H1 (cell line): ENCODE results near the gene RBM10. TPM values are rescaled to one million over a fixed set of nuclear protein-coding genes. Genes with fewer than 3 reads are reported as not detected.

Experiments
- CTCF ChIA-PET: fragments of 300-600 bp; sonication (Branson Sonifier 250); formaldehyde crosslinking; loops from one replicate; lab custom pipeline; 2021; ENCODE audit not compliant: partially characterized antibody; lab: Charles Lee
- POLR2A ChIA-PET: fragments of 300-600 bp; sonication (Branson Sonifier 250); formaldehyde crosslinking; loops from one replicate; lab custom pipeline; 2021; ENCODE audit warnings: inconsistent platforms; ENCODE audit not compliant: partially characterized antibody; lab: Charles Lee
- DNase-seq, 2 experiments: peaks; one replicate each; pipeline versions ENCODE4 v3.0.0 to v3.0.0-alpha.2; 2010 to 2022; ENCODE audit warnings: low spot score in 2 of 2, low read depth in 1 of 2, mixed read lengths in 1 of 2
- FAIRE-seq: peaks from 2 replicates; lab custom pipeline; 2011; peaks lifted over from hg19 to GRCh38; lab: Jason Lieb, UNC
- H2AFZ ChIP-seq: 2 replicates; pipeline ENCODE4 v1.8.1; 2012; ENCODE audit warnings: low read length, inconsistent platforms
- H2AK5ac ChIP-seq: 2 replicates; pipeline ENCODE4 v1.6.1; 2013; ENCODE audit warnings: low read depth, low read length
- H2BK120ac ChIP-seq: replicated peaks from 2 replicates; pipeline ENCODE3; 2013; ENCODE audit warnings: low read depth, low read length, inconsistent platforms
- H2BK12ac ChIP-seq: 2 replicates; pipeline ENCODE4 v1.6.1; 2013; ENCODE audit warnings: low read depth, low read length
- H2BK15ac ChIP-seq: 2 replicates; pipeline ENCODE4 v1.6.1; 2013; ENCODE audit warnings: low read length
- H2BK20ac ChIP-seq: 2 replicates; pipeline ENCODE4 v1.6.1; 2013; ENCODE audit warnings: low read length
- H2BK5ac ChIP-seq: 2 replicates; pipeline ENCODE4 v1.6.1; 2013; ENCODE audit warnings: low read depth, low read length
- H3K14ac ChIP-seq: 2 replicates; pipeline ENCODE4 v1.6.1; 2013; ENCODE audit warnings: inconsistent platforms; ENCODE audit not compliant: insufficient read length
- H3K18ac ChIP-seq: 2 replicates; pipeline ENCODE4 v1.6.1; 2013; ENCODE audit warnings: low read length; ENCODE audit errors: extremely low read depth
- H3K23ac ChIP-seq: 2 replicates; pipeline ENCODE4 v1.6.1; 2013; ENCODE audit warnings: inconsistent platforms; ENCODE audit not compliant: insufficient read length
- H3K23me2 ChIP-seq: 2 replicates; pipeline ENCODE4 v1.6.1; 2013; ENCODE audit warnings: low read depth, low read length
- H3K27ac ChIP-seq: 2 replicates; pipeline ENCODE4 v1.6.1; 2011; ENCODE audit warnings: low read depth, low read length, inconsistent platforms
- H3K27me3 ChIP-seq, 4 experiments: replicated peaks in 1 of 4; 1 replicate in 1 of 4; 2 replicates in 3 of 4; pipeline versions ENCODE4 v1.6.1 to v1.8.1; 2011 to 2013; ENCODE audit warnings: low read length in 3 of 4, mild to moderate bottlenecking in 3 of 4, inconsistent platforms in 2 of 4, mixed read lengths in 2 of 4, moderate library complexity in 1 of 4; ENCODE audit not compliant: control insufficient read depth in 3 of 4, insufficient read depth in 3 of 4; ENCODE audit errors: extremely low read depth in 1 of 4
- H3K36me3 ChIP-seq, 4 experiments: 2 replicates each; pipeline versions ENCODE4 v1.6.1 to v1.8.1; 2011 to 2013; ENCODE audit warnings: mild to moderate bottlenecking in 4 of 4, low read length in 3 of 4, moderate library complexity in 2 of 4, control low read depth in 1 of 4, inconsistent platforms in 1 of 4; ENCODE audit not compliant: insufficient read depth in 4 of 4, control insufficient read depth in 2 of 4
- H3K4ac ChIP-seq: replicated peaks from 2 replicates; pipeline ENCODE3; 2013; ENCODE audit warnings: low read length, low read depth, mixed read lengths, inconsistent platforms; ENCODE audit not compliant: insufficient read length
- H3K4me1 ChIP-seq, 4 experiments: replicated peaks in 1 of 4; 1 replicate in 1 of 4; 2 replicates in 3 of 4; pipeline versions ENCODE4 v1.6.1 to v1.8.1; 2011 to 2013; ENCODE audit warnings: low read length in 3 of 4, inconsistent platforms in 2 of 4, mixed read lengths in 1 of 4; ENCODE audit not compliant: insufficient read depth in 4 of 4, control insufficient read depth in 3 of 4
- H3K4me2 ChIP-seq, 2 experiments: 2 replicates each; pipeline versions ENCODE4 v1.6.1 to v1.8.1; 2011 to 2013; ENCODE audit warnings: low read depth in 2 of 2, low read length in 2 of 2, control low read depth in 1 of 2, inconsistent platforms in 1 of 2, mild to moderate bottlenecking in 1 of 2; ENCODE audit not compliant: insufficient read depth in 1 of 2
- H3K4me3 ChIP-seq, 4 experiments: fragments of 200-600, 300-600 bp in 1 of 4; sonication (generic), shearing (Covaris generic), sonication (Bioruptor Twin) in 1 of 4; 2 replicates each; pipeline versions ENCODE4 v1.5.1 to v1.8.1; 2011 to 2016; ENCODE audit warnings: low read length in 4 of 4, low read depth in 3 of 4, control low read depth in 2 of 4, inconsistent platforms in 2 of 4, mild to moderate bottlenecking in 2 of 4, mixed read lengths in 1 of 4, moderate library complexity in 1 of 4; ENCODE audit not compliant: insufficient read depth in 2 of 4; ENCODE audit errors: extremely low read depth in 1 of 4
- H3K56ac ChIP-seq: replicated peaks from 2 replicates; pipeline ENCODE3; 2013; ENCODE audit warnings: low read depth, mild to moderate bottlenecking, mixed read lengths, low read length, inconsistent platforms; ENCODE audit not compliant: insufficient read length
- H3K79me1 ChIP-seq: 2 replicates; pipeline ENCODE4 v1.6.1; 2013; ENCODE audit warnings: low read depth, low read length, control low read depth
- H3K79me2 ChIP-seq, 2 experiments: 2 replicates each; pipeline versions ENCODE4 v1.6.1 to v1.8.1; 2012 to 2013; ENCODE audit warnings: low read length in 2 of 2, mild to moderate bottlenecking in 2 of 2, inconsistent platforms in 1 of 2; ENCODE audit not compliant: insufficient read depth in 2 of 2, control insufficient read depth in 1 of 2
- H3K9ac ChIP-seq, 4 experiments: replicated peaks in 1 of 4; 1 replicate in 1 of 4; 2 replicates in 3 of 4; pipeline versions ENCODE4 v1.6.1 to v1.8.1; 2011 to 2013; ENCODE audit warnings: low read depth in 3 of 4, low read length in 3 of 4, control low read depth in 2 of 4, mild to moderate bottlenecking in 2 of 4, moderate library complexity in 2 of 4, inconsistent platforms in 1 of 4; ENCODE audit errors: extremely low read depth in 1 of 4
- H3K9me3 ChIP-seq, 2 experiments: 2 replicates each; pipeline versions ENCODE4 v1.6.1 to v1.8.1; 2012 to 2013; ENCODE audit warnings: mild to moderate bottlenecking in 2 of 2, moderate library complexity in 2 of 2, control low read depth in 1 of 2, inconsistent platforms in 1 of 2, low read depth in 1 of 2, low read length in 1 of 2, mixed read lengths in 1 of 2; ENCODE audit not compliant: insufficient read depth in 2 of 2
- H4K20me1 ChIP-seq, 2 experiments: replicated peaks in 1 of 2; 2 replicates each; pipeline versions ENCODE3 to v1.8.1; 2011 to 2013; ENCODE audit warnings: inconsistent platforms in 2 of 2, low read length in 2 of 2, mild to moderate bottlenecking in 1 of 2; ENCODE audit not compliant: insufficient read depth in 2 of 2, control insufficient read depth in 1 of 2
- H4K5ac ChIP-seq: 2 replicates; pipeline ENCODE4 v1.6.1; 2013; ENCODE audit warnings: low read length, low read depth, mixed read lengths, inconsistent platforms; ENCODE audit not compliant: insufficient read length
- H4K8ac ChIP-seq: 2 replicates; pipeline ENCODE4 v1.8.0; 2013; ENCODE audit warnings: mild to moderate bottlenecking, moderate library complexity, low read length, inconsistent platforms; ENCODE audit not compliant: insufficient read depth; ENCODE audit errors: extremely low read depth
- H4K91ac ChIP-seq: replicated peaks from 2 replicates; pipeline ENCODE3; 2013; ENCODE audit warnings: low read length, mixed read lengths, inconsistent platforms; ENCODE audit not compliant: insufficient read length
- BACH1 ChIP-seq: IDR thresholded peaks from 2 replicates; pipeline ENCODE4 v1.6.1; 2012; ENCODE audit warnings: low read length, improper control_type of control experiment
- CEBPB ChIP-seq: IDR thresholded peaks from 2 replicates; pipeline ENCODE4 v1.6.1; 2012; ENCODE audit warnings: low read depth, low read length
- CTCF ChIP-seq, 3 experiments: IDR thresholded peaks; 1 replicate in 2 of 3; 2 replicates in 1 of 3; pipeline versions ENCODE4 v1.5.1 to v1.6.1; 2011; ENCODE audit warnings: low read length in 3 of 3, mild to moderate bottlenecking in 3 of 3, inconsistent platforms in 2 of 3, low read depth in 1 of 3, moderate library complexity in 1 of 3; ENCODE audit not compliant: insufficient read depth in 1 of 3; ENCODE audit errors: control extremely low read depth in 1 of 3
- JUND ChIP-seq: IDR thresholded peaks from 2 replicates; pipeline ENCODE4 v1.6.1; 2011; ENCODE audit warnings: mild to moderate bottlenecking, improper control_type of control experiment, low read length
- NANOG ChIP-seq: IDR thresholded peaks from 2 replicates; pipeline ENCODE4 v1.6.1; 2011; ENCODE audit warnings: low read length, low read depth, mild to moderate bottlenecking, inconsistent platforms; ENCODE audit not compliant: insufficient read depth, poor library complexity, severe bottlenecking
- NRF1 ChIP-seq: IDR thresholded peaks from 2 replicates; pipeline ENCODE4 v1.6.1; 2011; ENCODE audit warnings: mild to moderate bottlenecking, low read depth, low read length, improper control_type of control experiment
- RAD21 ChIP-seq, 2 experiments: IDR thresholded peaks in 1 of 2; conservative IDR thresholded peaks in 1 of 2; 2 replicates each; pipeline ENCODE4 v1.6.1; 2011; ENCODE audit warnings: low read depth in 2 of 2, low read length in 2 of 2, improper control_type of control experiment in 1 of 2, inconsistent platforms in 1 of 2, mild to moderate bottlenecking in 1 of 2, moderate library complexity in 1 of 2
- SIN3A ChIP-seq, 2 experiments: IDR thresholded peaks in 1 of 2; conservative IDR thresholded peaks in 1 of 2; 2 replicates each; pipeline ENCODE4 v1.6.1; 2011 to 2012; ENCODE audit warnings: low read length in 2 of 2, improper control_type of control experiment in 1 of 2, low read depth in 1 of 2, mild to moderate bottlenecking in 1 of 2
- SUZ12 ChIP-seq: fragments of 200-600 bp; sonication (generic); IDR thresholded peaks from 2 replicates; pipeline ENCODE4 v1.6.1; 2012; ENCODE audit warnings: mild to moderate bottlenecking, inconsistent platforms, low read length, moderate library complexity, mixed read lengths
- TBP ChIP-seq: IDR thresholded peaks from 2 replicates; pipeline ENCODE4 v1.6.1; 2011; ENCODE audit warnings: low read depth, low read length, improper control_type of control experiment
- WGBS, 2 experiments: shearing (Covaris generic) in 1 of 2; methylation state at CpG; one replicate each; pipeline versions ENCODE4 v1.1.6 to v1.1.7; 2013 to 2015; ENCODE audit warnings: low lambda C conversion rate in 2 of 2, mixed read lengths in 2 of 2, inconsistent platforms in 1 of 2, low coverage in 1 of 2, missing lambda C conversion rate in 1 of 2; ENCODE audit not compliant: insufficient replicate concordance in 2 of 2, insufficient coverage in 1 of 2, insufficient read length in 1 of 2; ENCODE audit errors: extremely low coverage in 1 of 2, missing lambda C conversion rate in 1 of 2; 5-methylcytosine and 5-hydroxymethylcytosine counted together
- polyA plus RNA-seq, 7 experiments: library from polyadenylated mRNA; depleted of rRNA in 3 of 7; stranded (reverse) in 5 of 7; unstranded in 2 of 7; fragments of >200 nt in 5 of 7; fragments of 200-250 nt in 2 of 7; gene quantifications; 1 replicate in 5 of 7; 2 replicates in 1 of 7; 4 replicates in 1 of 7; pipeline versions ENCODE4 v1.2.1 to v1.2.3, GENCODE V29; 2011 to 2013; ENCODE audit warnings: missing spikeins in 2 of 7, mixed read lengths in 2 of 7
- total RNA-seq: library from RNA; stranded (reverse); fragmentation: NEBNext Ultra II Directional; extraction: Animal tissue kit (Norgen Biotek cat#: 25700); gene quantifications from 2 replicates; pipeline ENCODE4 v1.2.1, GENCODE V29; 2021
- TF ChIP-seq, protein P1 (sequence below): IDR thresholded peaks from 2 replicates; pipeline ENCODE4 v1.6.1; 2012; ENCODE audit warnings: inconsistent platforms

Gene RBM10
- total and polyA plus RNA-seq, 2 of the 8 experiments (the other 6 are each of a cell fraction or from before 2014, with no cell fraction given): 35.7 to 64.0 TPM

DNA sequence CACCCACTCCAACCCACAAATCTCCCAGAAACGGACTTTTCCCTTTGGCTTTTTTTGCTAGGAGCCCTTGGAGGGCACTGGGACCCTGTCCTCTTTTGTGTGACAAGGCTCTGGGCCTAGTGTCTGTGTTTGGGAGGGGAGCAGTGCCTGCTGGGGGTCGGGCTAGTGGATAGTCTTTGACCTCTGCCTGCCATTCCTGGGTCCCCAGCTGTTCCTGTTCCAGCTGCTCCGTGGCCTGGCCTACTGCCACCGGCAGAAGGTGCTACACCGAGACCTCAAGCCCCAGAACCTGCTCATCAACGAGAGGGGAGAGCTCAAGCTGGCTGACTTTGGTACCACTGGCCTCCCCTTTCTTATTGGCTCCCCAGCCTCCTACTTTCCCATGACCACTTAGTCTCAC is 81.0 kb downstream of the RBM10 start:
- Histone ChIP-seq H4K5ac (no peak overlapping the region), H3K79me2 (peaks cover 3 to 13% of the 10 kb centered on the region in 2 experiments; a peak in 3 of 4 replicates), H2BK5ac (no peak overlapping the region), H3K36me3 (peaks cover 9 to 61% (median 38%) of the 10 kb centered on the region in 4 experiments; a peak in 7 of 8 replicates), H3K4ac (no peak overlapping the region), H3K9me3 (no peaks in the 10 kb centered on the region), H2BK120ac (no peak overlapping the region), H3K4me1 (no peaks in the 10 kb centered on the region), H3K18ac (no peak overlapping the region), H2AK5ac (no peak overlapping the region), H3K79me1 (no peaks in the 10 kb centered on the region; the same call in 1 of the 2 replicates), H3K27me3 (no peaks in the 10 kb centered on the region), H2AFZ (no peak overlapping the region), H3K9ac (no peak overlapping the region), H3K56ac (no peak overlapping the region), H3K14ac (no peak overlapping the region), H3K23ac (no peak overlapping the region), H3K4me2 (no peak overlapping the region), H3K27ac (no peak overlapping the region), H4K20me1 (peaks cover 2 to 14% of the 10 kb centered on the region in 2 experiments), H4K91ac (no peak overlapping the region), H3K23me2 (no peaks in the 10 kb centered on the region), H2BK15ac (no peak overlapping the region), H3K4me3 (no peak overlapping the region), H2BK20ac (no peak overlapping the region), H2BK12ac (no peak overlapping the region), H4K8ac (no peak overlapping the region)
- ChIA-PET CTCF (no interaction called here), POLR2A (interaction anchor here (0.6 to 2.2 kb wide), 3 partner anchors 11 to 158 kb away, joined by 3 to 7 read pairs (median 3); no protein-coding TSS in a partner anchor)
- FAIRE-seq: no peak
- 100% methylated on average over 4 of the region's 6 CpGs; no CpG with 5 or more reads in 1 of the 2 experiments for WGBS, 2 experiments
- no peak for DNase-seq
- no peak for TF ChIP-seq NANOG
- no peak for TF ChIP-seq SIN3A (conservative IDR thresholded peaks at IDR 0.05 in 1 of 2, IDR thresholded peaks at IDR 0.05 in 1 of 2; ENCODE audit: low read depth in 1 of 2, low read length in 2 of 2)
- no peak for TF ChIP-seq CEBPB
- no peak for TF ChIP-seq NRF1
- TF ChIP-seq, protein P1, sequence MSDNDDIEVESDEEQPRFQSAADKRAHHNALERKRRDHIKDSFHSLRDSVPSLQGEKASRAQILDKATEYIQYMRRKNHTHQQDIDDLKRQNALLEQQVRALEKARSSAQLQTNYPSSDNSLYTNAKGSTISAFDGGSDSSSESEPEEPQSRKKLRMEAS: no peak
- no peak for TF ChIP-seq SUZ12
- no peak for TF ChIP-seq RAD21 (IDR thresholded peaks at IDR 0.05 in 1 of 2, conservative IDR thresholded peaks at IDR 0.05 in 1 of 2; ENCODE audit: low read depth in 2 of 2, low read length in 2 of 2)
- TF ChIP-seq JUND: no peak
- no peak for TF ChIP-seq CTCF (IDR thresholded peaks at IDR 0.05; ENCODE audit: control extremely low read depth in 1 of 3, insufficient read depth in 1 of 3, low read depth in 1 of 3, low read length in 3 of 3)
- TF ChIP-seq BACH1: no peak
- no peak for TF ChIP-seq TBP
